ENCODE results near the gene SLC38A5.
A peak's percentile ranks its signal among the peaks of the same experiment; 100 is the strongest.

SLC38A5 gene

DNA sequence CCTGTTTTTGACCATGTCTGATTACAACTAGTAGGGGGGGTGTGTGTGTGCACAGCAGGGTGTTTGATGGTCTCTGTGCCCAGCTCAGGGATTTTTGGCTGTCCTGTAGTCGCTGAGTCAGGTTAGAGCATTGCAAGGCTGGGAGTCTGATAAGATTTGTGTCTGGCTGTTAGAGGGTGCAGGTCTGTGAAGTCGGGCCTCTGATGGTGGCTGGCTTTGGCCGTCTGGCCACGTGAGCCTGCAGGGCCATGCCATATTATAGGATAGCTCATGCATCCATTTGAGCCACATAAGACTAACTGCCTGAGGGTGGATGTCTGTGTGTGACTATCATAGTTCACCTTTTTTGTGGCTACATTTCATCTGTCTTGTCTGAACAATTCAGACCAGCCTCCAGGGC, 43.6 kb upstream of the SLC38A5 start:
- TF ChIP-seq, protein P1, sequence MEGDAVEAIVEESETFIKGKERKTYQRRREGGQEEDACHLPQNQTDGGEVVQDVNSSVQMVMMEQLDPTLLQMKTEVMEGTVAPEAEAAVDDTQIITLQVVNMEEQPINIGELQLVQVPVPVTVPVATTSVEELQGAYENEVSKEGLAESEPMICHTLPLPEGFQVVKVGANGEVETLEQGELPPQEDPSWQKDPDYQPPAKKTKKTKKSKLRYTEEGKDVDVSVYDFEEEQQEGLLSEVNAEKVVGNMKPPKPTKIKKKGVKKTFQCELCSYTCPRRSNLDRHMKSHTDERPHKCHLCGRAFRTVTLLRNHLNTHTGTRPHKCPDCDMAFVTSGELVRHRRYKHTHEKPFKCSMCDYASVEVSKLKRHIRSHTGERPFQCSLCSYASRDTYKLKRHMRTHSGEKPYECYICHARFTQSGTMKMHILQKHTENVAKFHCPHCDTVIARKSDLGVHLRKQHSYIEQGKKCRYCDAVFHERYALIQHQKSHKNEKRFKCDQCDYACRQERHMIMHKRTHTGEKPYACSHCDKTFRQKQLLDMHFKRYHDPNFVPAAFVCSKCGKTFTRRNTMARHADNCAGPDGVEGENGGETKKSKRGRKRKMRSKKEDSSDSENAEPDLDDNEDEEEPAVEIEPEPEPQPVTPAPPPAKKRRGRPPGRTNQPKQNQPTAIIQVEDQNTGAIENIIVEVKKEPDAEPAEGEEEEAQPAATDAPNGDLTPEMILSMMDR (IDR thresholded peaks at IDR 0.05; ENCODE audit: low read depth, low read length), result no peak
- H3K4me3 ChIP-seq (ENCODE audit: low read depth, low read length), result no peak overlapping the region

DNA sequence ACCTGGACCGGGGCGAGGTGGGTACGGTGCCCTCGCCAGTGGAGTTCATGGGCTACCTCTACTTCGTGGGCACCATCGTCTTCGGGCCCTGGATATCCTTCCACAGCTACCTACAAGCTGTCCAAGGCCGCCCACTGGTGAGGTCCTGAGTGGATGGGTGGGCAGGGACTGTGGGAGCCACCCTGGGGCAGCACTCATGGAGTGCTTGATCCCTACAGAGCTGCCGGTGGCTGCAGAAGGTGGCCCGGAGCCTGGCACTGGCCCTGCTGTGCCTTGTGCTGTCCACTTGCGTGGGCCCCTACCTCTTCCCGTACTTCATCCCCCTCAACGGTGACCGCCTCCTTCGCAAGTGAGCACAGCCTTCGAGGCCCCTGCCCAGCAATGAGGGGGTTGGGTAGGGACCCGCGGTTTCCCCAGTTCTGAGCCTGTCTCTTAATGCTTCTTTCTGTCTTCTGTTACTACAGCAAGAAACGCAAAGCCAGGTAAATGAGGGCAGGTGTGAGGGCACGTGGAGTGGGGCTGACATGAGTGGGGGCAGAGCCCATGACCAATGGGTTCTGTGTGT, 42.4 kb upstream of the SLC38A5 start:
- TF ChIP-seq, protein P1 (IDR thresholded peaks at IDR 0.05; ENCODE audit: low read depth, low read length), result no peak
- no peak overlapping the region for H3K4me3 ChIP-seq (ENCODE audit: low read depth, low read length)

DNA sequence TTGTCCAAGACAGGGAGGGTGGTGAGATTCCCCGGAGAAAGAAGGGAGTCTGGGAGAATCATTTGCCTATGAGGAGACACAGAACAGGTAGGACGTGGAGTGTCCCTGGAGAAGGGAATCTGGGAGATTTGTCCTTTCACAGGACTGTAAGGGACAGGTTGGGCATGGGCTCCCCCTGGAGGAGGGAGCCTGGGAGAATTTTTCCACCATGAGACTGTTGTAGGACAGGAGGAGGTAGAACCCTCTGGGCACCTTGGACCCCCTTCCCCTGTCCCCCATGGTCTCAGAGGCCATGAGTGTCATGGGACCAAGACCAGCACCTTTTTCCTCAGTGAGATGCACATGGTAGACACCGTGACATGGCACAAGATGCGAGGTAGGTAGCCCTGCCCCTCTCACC, 41.5 kb upstream of the SLC38A5 start:
- TF ChIP-seq, protein P1 (IDR thresholded peaks at IDR 0.05; ENCODE audit: low read depth, low read length), result no peak

DNA sequence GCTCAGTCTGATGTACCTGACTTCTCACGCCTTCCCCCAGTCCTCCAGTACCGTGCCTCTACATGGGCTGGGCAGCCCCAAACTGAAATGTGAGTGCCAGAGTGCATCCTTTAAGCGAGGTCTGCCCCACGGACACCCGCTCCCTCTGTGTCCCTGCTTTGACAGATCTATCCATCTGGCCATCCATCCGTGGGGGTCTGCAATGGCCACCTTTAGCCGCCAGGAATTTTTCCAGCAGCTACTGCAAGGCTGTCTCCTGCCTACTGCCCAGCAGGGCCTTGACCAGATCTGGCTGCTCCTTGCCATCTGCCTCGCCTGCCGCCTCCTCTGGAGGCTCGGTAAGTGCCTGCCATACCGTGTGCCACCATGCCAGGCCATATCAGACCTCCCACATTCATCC, 39.6 kb upstream of the SLC38A5 start:
- TF ChIP-seq, protein P1 (IDR thresholded peaks at IDR 0.05; ENCODE audit: low read depth, low read length), result no peak
- H3K4me3 ChIP-seq (ENCODE audit: low read depth, low read length), result peak overlapping the region; percentile 71

More for the DNA sequence above, 41.5 kb upstream of the SLC38A5 start:
- no peak overlapping the region for H3K4me3 ChIP-seq (ENCODE audit: low read depth, low read length)

DNA sequence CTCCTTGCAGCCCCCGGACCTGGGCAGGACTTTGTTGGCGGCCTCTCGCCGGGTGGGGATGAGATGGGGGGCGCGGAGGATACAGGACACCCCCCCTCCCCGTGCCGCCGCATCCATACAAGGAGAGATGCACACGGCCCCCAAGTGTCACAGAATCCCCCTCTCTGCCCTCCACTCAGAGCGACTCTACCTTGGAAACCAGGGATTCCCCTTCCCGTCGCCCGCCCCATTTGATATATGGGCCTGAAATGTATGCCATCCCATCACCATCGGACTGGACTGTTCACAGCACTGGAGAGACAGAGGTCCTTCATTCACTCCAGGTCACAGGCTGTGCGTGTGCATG, 39.2 kb upstream of the SLC38A5 start:
- TF ChIP-seq, protein P1 (IDR thresholded peaks at IDR 0.05; ENCODE audit: low read depth, low read length), result no peak
- peak overlapping the region; percentile 71 for H3K4me3 ChIP-seq (ENCODE audit: low read depth, low read length)

DNA sequence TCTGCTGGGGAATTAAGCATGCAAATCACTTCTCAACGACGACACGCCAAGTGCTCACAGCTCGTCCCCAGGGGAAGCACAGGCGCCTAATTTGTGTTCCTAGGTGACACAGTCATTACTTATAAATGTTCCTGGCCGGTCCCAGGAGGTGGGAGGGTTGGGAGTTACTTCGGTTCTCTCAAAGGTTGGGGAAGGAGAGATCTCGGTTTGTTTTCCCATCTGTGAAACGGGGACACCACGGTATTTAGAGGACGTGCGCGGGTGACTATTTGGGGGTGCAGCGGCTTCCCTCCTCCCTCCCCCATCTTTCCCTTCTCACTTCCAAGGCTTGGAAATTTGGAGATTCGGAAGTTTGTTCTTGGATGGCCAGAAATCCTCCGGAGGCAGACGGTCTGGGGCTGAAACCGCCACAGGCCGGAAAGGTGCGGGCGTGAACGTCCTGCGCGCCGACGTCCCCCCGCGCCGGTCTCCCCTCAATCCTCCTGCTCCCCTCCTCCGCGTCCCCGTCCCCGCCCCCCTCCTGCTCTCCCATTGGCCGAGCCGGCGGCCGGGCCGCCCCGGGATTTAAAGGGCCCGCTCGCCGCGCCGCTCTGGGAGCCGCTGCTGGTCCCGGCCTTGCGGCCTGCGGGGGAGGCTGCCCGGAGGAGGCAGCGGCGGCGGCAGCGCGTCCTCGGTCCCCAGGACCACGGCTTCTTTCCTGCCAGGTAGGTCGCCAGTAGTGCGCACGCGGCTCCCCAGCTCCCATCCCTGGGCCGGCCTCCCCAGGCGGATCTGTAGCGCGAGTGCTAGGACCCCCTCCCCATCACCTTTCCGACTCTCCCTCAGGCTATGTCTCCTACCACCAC, 38.6 kb upstream of the SLC38A5 start, which contains the start of gene PORCN:
TSS of gene PORCN (plus strand) at position 593 of the 845 bp plus-strand sequence. CDS start 829 bp downstream, outside the sequence.
- TF ChIP-seq, protein P1 (IDR thresholded peaks at IDR 0.05; ENCODE audit: low read depth, low read length), result no peak
- peak within 1 kb of the TSS; percentile 71 for H3K4me3 ChIP-seq (ENCODE audit: low read depth, low read length)

DNA sequence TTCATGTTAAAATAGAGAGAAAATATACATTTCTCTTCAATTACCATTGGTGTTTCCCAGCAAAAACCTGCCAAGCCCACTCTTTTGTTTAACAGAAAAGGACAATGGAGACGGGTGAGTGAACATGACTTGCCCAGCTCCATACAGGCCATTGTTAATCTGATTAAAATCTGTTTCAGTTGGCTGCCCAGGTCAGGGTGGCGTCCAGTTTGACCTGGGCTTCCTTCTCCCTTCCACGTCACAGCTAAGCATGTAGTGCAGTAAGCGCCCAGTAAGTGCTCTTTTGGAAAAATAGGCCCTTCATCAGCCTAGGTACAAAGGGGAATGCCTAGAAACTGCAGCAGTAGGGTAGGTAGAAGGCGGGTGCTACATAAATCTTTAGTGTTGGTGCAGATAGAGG, 37.2 kb upstream of the SLC38A5 start:
- no peak overlapping the region for H3K4me3 ChIP-seq (ENCODE audit: low read depth, low read length)
- TF ChIP-seq, protein P1 (IDR thresholded peaks at IDR 0.05; ENCODE audit: low read depth, low read length), result no peak

Data from WI38 (cell line).